ENCODE data around the gene TENT4A. TPM values are rescaled to one million over a fixed set of nuclear protein-coding genes. Genes with fewer than 3 reads are reported as not detected.

TENT4A gene
- total and polyA plus RNA-seq, 4 donors, result 4.1 to 37.0 (median 23.0) TPM

- Histone ChIP-seq H3K27ac (ENCODE audit: low read depth in 1 of 2, low read length in 2 of 2) (no peak overlapping the region), H3K9me3 (ENCODE audit: control insufficient read depth, low read length) (no peaks in the 10 kb centered on the region), H3K4me1 (ENCODE audit: control insufficient read depth in 1 of 2, insufficient read depth in 2 of 2, low read length in 2 of 2) (no peaks in the 10 kb centered on the region), H3K36me3 (ENCODE audit: control insufficient read depth in 1 of 2, insufficient read depth in 2 of 2, low read length in 1 of 2) (no peaks in the 10 kb centered on the region), H3K27me3 (ENCODE audit: control insufficient read depth in 1 of 2, insufficient read depth in 2 of 2, low read length in 1 of 2) (no peaks in the 10 kb centered on the region), H3K4me3 (ENCODE audit: low read length in 2 of 2) (no peak overlapping the region)
- 53 to 62% methylated on average over 9 of the region's 9 CpGs for WGBS, 2 donors
- intact Hi-C loops (cut with DNase I), result no loop called here
- ATAC-seq (ENCODE audit: low FRiP score), result no peak
- no peak for DNase-seq
Measured at GRCh38 chr5:6759401-6759800, 46.2 kb downstream of the TENT4A start.

- DNase-seq (no peak), ATAC-seq (ENCODE audit: low FRiP score) (no peak)
- WGBS, 2 donors, result 59 to 78% methylated on average over 5 of the region's 5 CpGs
- H3K4me1 ChIP-seq (ENCODE audit: control insufficient read depth in 1 of 2, insufficient read depth in 2 of 2, low read length in 2 of 2), result no peaks in the 10 kb centered on the region
- no peak overlapping the region for H3K27ac ChIP-seq (ENCODE audit: low read depth in 1 of 2, low read length in 2 of 2)
- intact Hi-C loops (cut with DNase I), result loop anchor here in 1 of 2 donors (10.0 kb wide), 1 partner anchor 505 kb away; no protein-coding TSS in a partner anchor
- H3K9me3 ChIP-seq (ENCODE audit: control insufficient read depth, low read length), result no peaks in the 10 kb centered on the region
- H3K4me3 ChIP-seq (ENCODE audit: low read length in 2 of 2), result no peak overlapping the region
- H3K36me3 ChIP-seq (ENCODE audit: control insufficient read depth in 1 of 2, insufficient read depth in 2 of 2, low read length in 1 of 2), result no peaks in the 10 kb centered on the region
- H3K27me3 ChIP-seq (ENCODE audit: control insufficient read depth in 1 of 2, insufficient read depth in 2 of 2, low read length in 1 of 2), result no peaks in the 10 kb centered on the region
Measured at GRCh38 chr5:6759983-6760382, 46.8 kb downstream of the TENT4A start.

- ATAC-seq (ENCODE audit: low FRiP score) (no peak), DNase-seq (no peak)
- no peaks in the 10 kb centered on the region for H3K27me3 ChIP-seq (ENCODE audit: control insufficient read depth in 1 of 2, insufficient read depth in 2 of 2, low read length in 1 of 2)
- H3K4me1 ChIP-seq (ENCODE audit: control insufficient read depth in 1 of 2, insufficient read depth in 2 of 2, low read length in 2 of 2), result no peaks in the 10 kb centered on the region
- intact Hi-C loops (cut with DNase I), result loop anchor here in 1 of 2 donors (10.0 kb wide), 1 partner anchor 504 kb away; no protein-coding TSS in a partner anchor
- no peak overlapping the region for H3K27ac ChIP-seq (ENCODE audit: low read depth in 1 of 2, low read length in 2 of 2)
- no peak overlapping the region for H3K4me3 ChIP-seq (ENCODE audit: low read length in 2 of 2)
- WGBS, 2 donors, result 69 to 71% methylated on average over 9 of the region's 9 CpGs
- no peaks in the 10 kb centered on the region for H3K9me3 ChIP-seq (ENCODE audit: control insufficient read depth, low read length)
- no peaks in the 10 kb centered on the region for H3K36me3 ChIP-seq (ENCODE audit: control insufficient read depth in 1 of 2, insufficient read depth in 2 of 2, low read length in 1 of 2)
Measured at GRCh38 chr5:6760686-6761085, 47.5 kb downstream of the TENT4A start.

GRCh38 chr5:6761333-6761732 lies 48.1 kb downstream of the TENT4A start:
- H3K27me3 ChIP-seq (ENCODE audit: control insufficient read depth in 1 of 2, insufficient read depth in 2 of 2, low read length in 1 of 2), result no peaks in the 10 kb centered on the region

GRCh38 chr5:6762116-6762515 lies 48.9 kb downstream of the TENT4A start:
- no peaks in the 10 kb centered on the region for H3K27me3 ChIP-seq (ENCODE audit: control insufficient read depth in 1 of 2, insufficient read depth in 2 of 2, low read length in 1 of 2)
- ATAC-seq (ENCODE audit: low FRiP score) (no peak), DNase-seq (no peak)
- 95 to 96% methylated on average over 8 of the region's 8 CpGs for WGBS, 2 donors
- intact Hi-C loops (cut with DNase I), result loop anchor here in 1 of 2 donors (10.0 kb wide), 1 partner anchor 503 kb away; no protein-coding TSS in a partner anchor
- no peak overlapping the region for H3K4me3 ChIP-seq (ENCODE audit: low read length in 2 of 2)
- no peaks in the 10 kb centered on the region for H3K36me3 ChIP-seq (ENCODE audit: control insufficient read depth in 1 of 2, insufficient read depth in 2 of 2, low read length in 1 of 2)
- H3K27ac ChIP-seq (ENCODE audit: low read depth in 1 of 2, low read length in 2 of 2), result no peak overlapping the region
- no peaks in the 10 kb centered on the region for H3K4me1 ChIP-seq (ENCODE audit: control insufficient read depth in 1 of 2, insufficient read depth in 2 of 2, low read length in 2 of 2)
- no peaks in the 10 kb centered on the region for H3K9me3 ChIP-seq (ENCODE audit: control insufficient read depth, low read length)

More at GRCh38 chr5:6761333-6761732, 48.1 kb downstream of the TENT4A start:
- intact Hi-C loops (cut with DNase I), result loop anchor here in 1 of 2 donors (10.0 kb wide), 1 partner anchor 503 kb away; no protein-coding TSS in a partner anchor
- DNase-seq (no peak), ATAC-seq (ENCODE audit: low FRiP score) (no peak)
- H3K36me3 ChIP-seq (ENCODE audit: control insufficient read depth in 1 of 2, insufficient read depth in 2 of 2, low read length in 1 of 2), result no peaks in the 10 kb centered on the region
- no peaks in the 10 kb centered on the region for H3K4me1 ChIP-seq (ENCODE audit: control insufficient read depth in 1 of 2, insufficient read depth in 2 of 2, low read length in 2 of 2)
- no peak overlapping the region for H3K4me3 ChIP-seq (ENCODE audit: low read length in 2 of 2)
- H3K9me3 ChIP-seq (ENCODE audit: control insufficient read depth, low read length), result no peaks in the 10 kb centered on the region
- H3K27ac ChIP-seq (ENCODE audit: low read depth in 1 of 2, low read length in 2 of 2), result no peak overlapping the region

- no peaks in the 10 kb centered on the region for H3K9me3 ChIP-seq (ENCODE audit: control insufficient read depth, low read length)
- H3K4me3 ChIP-seq (ENCODE audit: low read length in 2 of 2), result no peak overlapping the region
- 96 to 97% methylated on average over 8 of the region's 8 CpGs for WGBS, 2 donors
- no peaks in the 10 kb centered on the region for H3K4me1 ChIP-seq (ENCODE audit: control insufficient read depth in 1 of 2, insufficient read depth in 2 of 2, low read length in 2 of 2)
- H3K27ac ChIP-seq (ENCODE audit: low read depth in 1 of 2, low read length in 2 of 2), result no peak overlapping the region
- ATAC-seq (ENCODE audit: low FRiP score) (no peak), DNase-seq (no peak)
- intact Hi-C loops (cut with DNase I), result loop anchor here in 1 of 2 donors (10.0 kb wide), 1 partner anchor 502 kb away; no protein-coding TSS in a partner anchor
- no peaks in the 10 kb centered on the region for H3K36me3 ChIP-seq (ENCODE audit: control insufficient read depth in 1 of 2, insufficient read depth in 2 of 2, low read length in 1 of 2)
- H3K27me3 ChIP-seq (ENCODE audit: control insufficient read depth in 1 of 2, insufficient read depth in 2 of 2, low read length in 1 of 2), result no peaks in the 10 kb centered on the region
Measured at GRCh38 chr5:6762697-6763096, 49.5 kb downstream of the TENT4A start.

- no peaks in the 10 kb centered on the region for H3K27me3 ChIP-seq (ENCODE audit: control insufficient read depth in 1 of 2, insufficient read depth in 2 of 2, low read length in 1 of 2)
- no peaks in the 10 kb centered on the region for H3K4me1 ChIP-seq (ENCODE audit: control insufficient read depth in 1 of 2, insufficient read depth in 2 of 2, low read length in 2 of 2)
- no peaks in the 10 kb centered on the region for H3K36me3 ChIP-seq (ENCODE audit: control insufficient read depth in 1 of 2, insufficient read depth in 2 of 2, low read length in 1 of 2)
- no peak overlapping the region for H3K27ac ChIP-seq (ENCODE audit: low read depth in 1 of 2, low read length in 2 of 2)
- H3K9me3 ChIP-seq (ENCODE audit: control insufficient read depth, low read length), result no peaks in the 10 kb centered on the region
- intact Hi-C loops (cut with DNase I), result loop anchor here in 1 of 2 donors (10.0 kb wide), 1 partner anchor 502 kb away; no protein-coding TSS in a partner anchor
- 87 to 91% methylated on average over 12 of the region's 12 CpGs for WGBS, 2 donors
- no peak overlapping the region for H3K4me3 ChIP-seq (ENCODE audit: low read length in 2 of 2)
- ATAC-seq (ENCODE audit: low FRiP score) (no peak), DNase-seq (no peak)
Measured at GRCh38 chr5:6763191-6763590, 50.0 kb downstream of the TENT4A start.

GRCh38 chr5:6765612-6766525 lies 52.6 kb downstream of the TENT4A start:
- Histone ChIP-seq H3K27me3 (ENCODE audit: control insufficient read depth in 1 of 2, insufficient read depth in 2 of 2, low read length in 1 of 2) (no peaks in the 10 kb centered on the region), H3K27ac (ENCODE audit: low read depth in 1 of 2, low read length in 2 of 2) (no peak overlapping the region), H3K36me3 (ENCODE audit: control insufficient read depth in 1 of 2, insufficient read depth in 2 of 2, low read length in 1 of 2) (no peaks in the 10 kb centered on the region), H3K4me3 (ENCODE audit: low read length in 2 of 2) (no peak overlapping the region), H3K4me1 (ENCODE audit: control insufficient read depth in 1 of 2, insufficient read depth in 2 of 2, low read length in 2 of 2) (no peaks in the 10 kb centered on the region), H3K9me3 (ENCODE audit: control insufficient read depth, low read length) (no peaks in the 10 kb centered on the region)
- ATAC-seq (ENCODE audit: low FRiP score), result peak; percentile 84
- intact Hi-C loops (cut with DNase I), result loop anchor here (2.0 to 10.0 kb wide), 6 partner anchors 46 to 981 kb away; no protein-coding TSS in a partner anchor
- peak; percentile 90 to 93 for DNase-seq
- 24 to 27% methylated on average over 22 of the region's 22 CpGs for WGBS, 2 donors

Measured in aorta (tissue), 5 donors.